GM19452 (cell line): Measurements from ENCODE around the gene S100A13.
"Not testable (repeated sequence)": the region's sequence is repeated elsewhere in the genome, so short reads cannot be mapped to it uniquely, and the experiment has no call there.

Experiments
- ATAC-seq: cut with Tn5 transposase; IDR thresholded peaks from one replicate; pipeline ENCODE4 v1.9.1; 2021; ENCODE audit not compliant: unreplicated experiment

S100A13 gene

GRCh38 chr1:153648000-153648643, 20.8 kb upstream of the S100A13 start:
- no peak for ATAC-seq

- ATAC-seq: no peak
These were observed 20.0 kb upstream of the S100A13 start for GRCh38 chr1:153647346-153647714.

- ATAC-seq: no peak
These were observed 19.5 kb upstream of the S100A13 start for GRCh38 chr1:153646672-153647345.

- ATAC-seq: no peak
These were observed 16.5 kb upstream of the S100A13 start for GRCh38 chr1:153643816-153644215.

- ATAC-seq: no peak
These were observed 15.8 kb upstream of the S100A13 start for GRCh38 chr1:153643100-153643499.

- ATAC-seq: no peak
These were observed 14.9 kb upstream of the S100A13 start for GRCh38 chr1:153642161-153642560.

- ATAC-seq: no peak
These were observed 13.6 kb upstream of the S100A13 start for GRCh38 chr1:153640861-153641260.

- not testable (repeated sequence) for ATAC-seq
These were observed 12.9 kb upstream of the S100A13 start for GRCh38 chr1:153640213-153640612.

GRCh38 chr1:153639280-153639679, 12.0 kb upstream of the S100A13 start:
- no peak for ATAC-seq

GRCh38 chr1:153638261-153638660, 11.0 kb upstream of the S100A13 start:
- ATAC-seq: no peak

GRCh38 chr1:153636312-153636711, 9.0 kb upstream of the S100A13 start:
- ATAC-seq: no peak

GRCh38 chr1:153635872-153636271, 8.6 kb upstream of the S100A13 start:
- no peak for ATAC-seq

- ATAC-seq: peak; percentile 86
These were observed 6.7 kb upstream of the S100A13 start, which contains the start of gene CHTOP for GRCh38 chr1:153633754-153634665. TSS of gene CHTOP (plus strand) at chr1:153634066. CDS start at chr1:153636589, 2,523 bp downstream.

GRCh38 chr1:153633161-153633753, 6.0 kb upstream of the S100A13 start:
- ATAC-seq: peak; percentile 0

- ATAC-seq: no peak
These were observed 4.0 kb upstream of the S100A13 start for GRCh38 chr1:153631047-153632022.

GRCh38 chr1:153630384-153630783, 3.1 kb upstream of the S100A13 start:
- no peak for ATAC-seq

GRCh38 chr1:153629971-153630370, 2.7 kb upstream of the S100A13 start:
- ATAC-seq: no peak

GRCh38 chr1:153629343-153629665, 2.0 kb upstream of the S100A13 start:
- no peak for ATAC-seq

- no peak for ATAC-seq
These were observed 1.5 kb upstream of the S100A13 start for GRCh38 chr1:153628638-153629342.
